Measurements from ENCODE around the gene CAPN15. TPM values are rescaled to one million over a fixed set of nuclear protein-coding genes. Genes with fewer than 3 reads are reported as not detected.

CAPN15 gene
- total RNA-seq, 1 donor from 2014 or later: 16.8 TPM

DNA sequence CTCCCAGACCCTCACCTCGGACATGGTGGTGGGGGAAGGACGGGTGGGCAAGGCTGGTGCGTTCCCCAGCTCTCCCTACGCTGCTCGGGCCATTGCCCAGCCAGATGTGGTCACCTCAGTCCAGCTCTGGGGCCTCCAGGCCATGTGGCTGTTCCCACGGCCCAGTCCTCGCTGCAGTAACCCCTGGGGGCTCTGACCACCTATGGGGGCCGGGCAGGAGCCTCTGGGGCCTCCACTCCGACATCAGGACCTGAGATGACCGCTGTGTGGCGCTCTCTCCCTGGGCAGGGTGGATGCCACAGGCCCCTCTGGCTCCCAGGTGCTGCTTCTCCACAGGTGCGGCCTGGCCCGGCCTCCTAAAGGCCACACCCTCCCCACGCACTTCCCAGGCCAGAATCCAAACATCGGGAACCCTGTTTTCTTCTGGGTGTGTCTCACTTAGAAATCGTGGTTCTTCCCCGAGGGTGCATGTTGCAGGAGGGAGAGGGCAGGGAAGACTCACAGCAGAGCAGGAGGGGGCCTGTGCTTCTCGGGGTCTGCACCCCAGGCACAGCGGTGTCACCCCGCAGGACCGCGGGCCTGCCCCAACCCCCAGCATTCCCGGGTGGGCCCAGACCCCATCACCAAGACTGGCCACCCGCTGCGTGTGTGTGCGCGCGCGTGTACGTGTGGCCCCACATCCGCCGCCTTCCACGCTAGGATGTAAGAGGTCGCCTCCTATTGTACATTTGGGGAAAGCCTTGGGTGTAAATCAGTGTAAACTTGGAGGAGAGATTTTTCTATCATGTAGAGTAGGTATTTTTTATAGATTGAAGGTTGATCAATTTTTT is 5.9 kb upstream of the CAPN15 start:
- intact Hi-C loops (cut with DNase I): no loop called here
- DNase-seq (ENCODE audit: missing footprints): no peak
- no peak for ATAC-seq

DNA sequence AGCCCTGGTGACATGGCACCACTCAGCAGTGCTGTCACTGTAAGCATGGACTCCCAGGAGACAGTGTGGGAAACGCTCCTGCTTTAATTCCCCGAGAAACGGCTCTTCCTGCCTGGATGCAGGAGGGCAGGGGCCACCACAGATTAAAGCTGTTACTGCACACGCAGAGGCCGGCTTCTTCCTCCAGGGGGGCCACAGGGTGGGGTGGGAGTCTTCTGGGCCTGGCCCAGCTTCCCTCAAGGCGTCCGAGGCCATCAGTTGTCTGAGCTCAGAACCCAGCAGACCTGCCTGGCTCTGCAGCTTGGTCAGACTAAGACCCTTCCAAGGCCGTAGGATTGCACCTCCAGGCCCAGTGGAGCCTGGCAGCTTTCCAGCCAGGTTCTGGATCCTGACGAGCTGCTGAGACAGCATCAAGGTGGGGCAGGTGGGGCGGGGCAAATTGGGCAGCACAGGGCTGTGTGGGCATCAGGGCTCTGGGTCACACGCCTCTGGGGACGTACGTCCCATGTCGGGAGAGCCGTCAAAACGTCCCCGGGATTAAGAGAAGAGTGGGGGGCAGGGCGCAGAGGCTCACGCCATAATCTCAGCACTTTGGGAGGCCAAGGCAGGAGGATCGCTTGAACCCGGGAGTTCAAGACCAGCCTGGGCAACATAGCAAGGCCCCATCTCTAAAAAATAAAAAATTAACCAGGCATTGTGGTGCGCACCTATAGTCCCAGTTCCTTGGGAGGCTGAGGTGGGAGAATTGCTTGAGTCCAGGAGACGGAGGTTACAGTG is 5.0 kb upstream of the CAPN15 start:
- intact Hi-C loops (cut with DNase I): no loop called here
- ATAC-seq: no peak
- no peak for DNase-seq (ENCODE audit: missing footprints)

- ATAC-seq: no peak
- intact Hi-C loops (cut with DNase I): no loop called here
- DNase-seq (ENCODE audit: missing footprints): no peak
Observed at GRCh38 chr16:523097-523741, 4.3 kb upstream of the CAPN15 start.

- intact Hi-C loops (cut with DNase I): no loop called here
- DNase-seq (ENCODE audit: missing footprints): no peak
- no peak for ATAC-seq
Observed at GRCh38 chr16:524274-525040, 3.1 kb upstream of the CAPN15 start.

DNA sequence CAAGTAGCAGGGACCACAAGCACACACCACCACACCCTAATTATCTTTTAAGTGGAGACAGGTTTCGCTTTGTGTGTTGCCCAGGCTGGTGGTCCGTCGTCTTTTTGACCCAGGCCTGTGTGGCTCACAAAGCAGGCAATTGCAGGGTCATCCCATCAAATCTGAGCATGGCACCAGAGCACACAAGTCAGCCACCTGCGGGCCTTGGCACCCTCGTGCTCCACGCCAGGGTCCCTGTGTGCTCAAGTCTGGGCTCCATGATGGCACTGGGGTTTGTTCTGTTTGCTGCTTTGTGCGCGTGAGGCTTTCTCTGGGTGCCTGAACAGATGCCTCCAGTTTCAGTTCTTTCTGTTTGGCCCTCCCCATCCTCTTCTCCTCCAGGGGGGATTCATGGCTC is 2.4 kb upstream of the CAPN15 start:
- DNase-seq (ENCODE audit: missing footprints) (no peak), ATAC-seq (no peak)
- intact Hi-C loops (cut with DNase I): no loop called here

DNA sequence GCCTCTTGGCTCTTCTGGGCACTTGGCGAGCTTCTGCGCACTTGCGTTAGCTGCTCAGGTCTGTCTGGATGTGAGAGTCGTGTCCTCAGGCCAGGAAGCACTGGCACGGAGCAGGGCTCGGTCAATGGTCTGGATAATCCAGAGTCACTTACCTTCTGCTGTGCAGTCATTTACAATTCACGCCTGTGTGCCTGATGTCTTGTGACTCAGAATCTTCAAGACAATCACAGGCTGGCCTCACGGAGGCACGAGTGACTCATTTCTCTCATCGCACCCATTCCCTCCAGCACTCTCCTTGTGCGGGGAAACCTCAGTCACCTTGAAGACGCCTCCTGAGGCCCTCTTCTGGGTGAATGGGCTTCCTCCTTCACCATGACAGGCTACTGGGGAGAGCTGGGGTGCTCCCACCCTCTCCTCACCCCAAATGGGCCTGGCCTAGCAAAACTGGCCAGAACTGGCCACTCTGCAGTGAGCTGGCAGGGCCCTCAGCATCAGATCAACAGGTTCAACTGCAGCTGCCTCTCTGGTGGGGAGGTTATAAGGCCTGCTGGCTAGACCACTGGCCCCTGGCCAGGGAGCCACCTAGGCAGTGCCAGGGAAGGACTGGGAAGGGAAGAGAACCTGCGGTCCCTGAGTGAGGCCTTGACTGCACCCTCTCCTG is 1.9 kb upstream of the CAPN15 start:
- DNase-seq (ENCODE audit: missing footprints) (no peak), ATAC-seq (no peak)
- intact Hi-C loops (cut with DNase I): loop anchor here (2.0 kb wide), 1 partner anchor 101 kb away; the partner anchor contains the start of gene RAB11FIP3

- intact Hi-C loops (cut with DNase I): loop anchor here (2.0 kb wide), 1 partner anchor 102 kb away; the partner anchor contains the start of gene RAB11FIP3
- peak; percentile 77 for DNase-seq (ENCODE audit: missing footprints)
- ATAC-seq: peak; percentile 44
Observed at GRCh38 chr16:526181-527014, 1.1 kb upstream of the CAPN15 start.

- intact Hi-C loops (cut with DNase I): no loop called here
- DNase-seq (ENCODE audit: missing footprints): no peak
- no peak for ATAC-seq
Observed at GRCh38 chr16:528111-529011, 849 bp downstream of the CAPN15 start.

GRCh38 chr16:529012-529575 is 1.6 kb downstream of the CAPN15 start:
- DNase-seq (ENCODE audit: missing footprints): no peak
- intact Hi-C loops (cut with DNase I): no loop called here
- ATAC-seq: no peak

- intact Hi-C loops (cut with DNase I): no loop called here
- DNase-seq (ENCODE audit: missing footprints) (no peak), ATAC-seq (no peak)
Observed at GRCh38 chr16:530111-530817, 2.8 kb downstream of the CAPN15 start.

DNA sequence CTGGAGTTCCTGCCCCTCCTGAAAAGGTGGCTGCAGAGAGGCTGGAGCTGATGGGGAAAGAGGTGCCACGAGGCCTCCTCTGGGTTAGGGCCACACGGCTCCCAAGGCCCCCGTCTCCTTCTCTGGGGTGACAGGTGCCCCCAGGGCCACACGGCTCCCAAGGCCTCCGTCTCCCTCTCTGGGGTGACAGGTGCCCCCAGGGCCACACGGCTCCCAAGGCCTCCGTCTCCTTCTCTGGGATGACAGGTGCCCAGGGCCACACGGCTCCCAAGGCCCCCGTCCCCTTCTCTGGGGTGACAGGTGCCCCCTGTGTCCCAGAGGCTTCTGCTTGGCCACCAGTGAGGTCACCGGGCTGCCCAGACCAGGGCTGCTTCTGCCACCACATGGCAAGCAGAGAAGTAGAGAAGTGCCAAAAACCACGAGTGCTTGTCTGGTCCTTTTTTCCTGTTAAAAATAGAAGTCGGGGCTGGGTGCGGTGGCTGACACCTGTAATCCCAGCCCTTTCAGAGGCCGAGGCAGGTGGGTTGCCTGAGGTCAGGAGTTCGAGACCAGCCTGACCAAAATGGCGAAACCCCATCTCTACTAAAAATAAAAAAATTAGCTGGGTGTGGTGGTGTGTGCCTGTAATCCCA is 4.1 kb downstream of the CAPN15 start:
- DNase-seq (ENCODE audit: missing footprints): no peak
- intact Hi-C loops (cut with DNase I): no loop called here
- ATAC-seq: no peak

GRCh38 chr16:533391-534123 is 6.0 kb downstream of the CAPN15 start:
- intact Hi-C loops (cut with DNase I): no loop called here
- no peak for ATAC-seq
- no peak for DNase-seq (ENCODE audit: missing footprints)

DNA sequence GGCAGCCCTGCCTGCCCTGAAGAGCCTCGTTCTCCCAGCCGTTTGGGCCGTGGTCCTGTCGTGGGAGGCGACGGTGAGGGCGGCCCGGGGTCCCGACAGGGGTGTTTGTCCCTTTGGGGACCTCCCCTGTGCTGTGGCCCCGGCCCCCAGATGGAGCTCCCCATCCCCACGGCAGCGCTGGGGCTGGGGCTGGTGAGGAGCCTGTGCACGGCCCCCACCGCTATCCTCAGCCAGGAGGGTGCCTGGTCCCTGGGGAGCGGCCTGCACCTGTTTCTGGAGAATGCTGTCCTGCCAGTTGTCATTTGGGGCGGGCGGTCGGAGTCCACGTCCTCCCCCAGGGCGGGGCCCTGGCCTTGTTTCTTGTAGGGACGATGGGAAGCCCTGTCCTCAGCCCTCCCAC is 6.6 kb downstream of the CAPN15 start:
- no peak for ATAC-seq
- intact Hi-C loops (cut with DNase I): no loop called here
- DNase-seq (ENCODE audit: missing footprints): no peak

DNA sequence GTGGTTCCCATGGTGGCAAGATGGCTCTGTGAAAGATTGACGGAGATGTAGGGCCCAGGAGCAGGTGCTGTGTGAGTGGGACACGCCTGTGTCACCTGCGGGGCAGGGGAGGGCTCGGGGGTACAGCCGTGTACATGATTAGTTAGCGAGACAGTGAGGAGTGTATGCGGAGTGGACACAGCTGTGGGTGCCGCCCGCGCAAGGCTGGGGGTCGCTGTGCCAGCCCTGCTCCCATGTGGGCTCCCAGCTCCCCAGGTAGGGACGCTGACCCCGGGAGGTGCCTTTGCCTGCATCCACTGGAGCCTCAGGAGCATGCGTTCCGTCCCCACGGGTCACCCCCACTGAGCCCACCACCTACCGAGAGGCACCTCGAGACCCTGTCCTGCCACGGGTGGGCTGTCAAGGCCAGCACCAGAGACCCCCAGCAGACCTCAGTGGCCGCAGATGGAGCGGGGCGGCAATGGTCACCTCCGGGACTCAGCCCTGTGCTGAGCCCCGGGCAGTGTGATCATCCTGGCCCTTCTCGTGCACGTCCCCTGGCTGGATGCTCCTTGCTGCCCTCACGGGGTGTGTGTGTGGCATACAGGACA is 7.4 kb downstream of the CAPN15 start:
- DNase-seq (ENCODE audit: missing footprints): no peak
- intact Hi-C loops (cut with DNase I): no loop called here
- no peak for ATAC-seq
